GM13977 (cell line): ENCODE results near the gene ZNF225.

Experiments used
- DNase-seq: peaks from one replicate; pipeline ENCODE4 v3.0.0; 2012; ENCODE audit warnings: low spot score
- in situ Hi-C: fragments of 300-500 bp; cut with MboI; formaldehyde crosslinking; loops from one replicate; pipeline ENCODE4 v1.12.0; 2022; ENCODE audit warnings: low sequenced_read_pairs, low pct_unique_long_range_greater_than_20kb, mixed read lengths, inconsistent platforms; ENCODE audit not compliant: unreplicated experiment
- TF ChIP-seq, protein P1 (sequence below): IDR thresholded peaks from 2 replicates; pipeline ENCODE4 v1.5.1; 2012; ENCODE audit warnings: mild to moderate bottlenecking, control low read depth; ENCODE audit not compliant: insufficient read depth; ENCODE audit errors: extremely low read depth, missing control alignments

The ZNF225 gene

DNA sequence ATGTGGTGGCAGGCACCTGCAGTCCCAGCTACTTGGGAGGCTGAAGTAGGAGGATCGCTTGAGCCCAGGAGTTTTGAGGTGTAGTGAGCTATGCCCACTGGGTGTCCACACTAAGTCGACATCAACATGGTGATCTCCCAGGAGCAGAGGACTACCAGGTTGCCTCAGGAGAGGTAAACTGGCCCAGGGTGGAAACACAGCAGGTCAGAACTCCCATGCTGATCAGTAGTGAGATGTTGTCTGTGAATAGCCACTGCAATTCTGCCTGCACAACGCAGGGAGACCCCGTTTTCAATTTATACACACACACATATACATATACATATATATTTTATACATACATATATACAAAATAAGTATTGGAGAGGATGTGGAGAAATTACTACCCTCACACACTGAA lies 21.1 kb upstream of the ZNF225 start:
- no peak for DNase-seq
- TF ChIP-seq, protein P1, sequence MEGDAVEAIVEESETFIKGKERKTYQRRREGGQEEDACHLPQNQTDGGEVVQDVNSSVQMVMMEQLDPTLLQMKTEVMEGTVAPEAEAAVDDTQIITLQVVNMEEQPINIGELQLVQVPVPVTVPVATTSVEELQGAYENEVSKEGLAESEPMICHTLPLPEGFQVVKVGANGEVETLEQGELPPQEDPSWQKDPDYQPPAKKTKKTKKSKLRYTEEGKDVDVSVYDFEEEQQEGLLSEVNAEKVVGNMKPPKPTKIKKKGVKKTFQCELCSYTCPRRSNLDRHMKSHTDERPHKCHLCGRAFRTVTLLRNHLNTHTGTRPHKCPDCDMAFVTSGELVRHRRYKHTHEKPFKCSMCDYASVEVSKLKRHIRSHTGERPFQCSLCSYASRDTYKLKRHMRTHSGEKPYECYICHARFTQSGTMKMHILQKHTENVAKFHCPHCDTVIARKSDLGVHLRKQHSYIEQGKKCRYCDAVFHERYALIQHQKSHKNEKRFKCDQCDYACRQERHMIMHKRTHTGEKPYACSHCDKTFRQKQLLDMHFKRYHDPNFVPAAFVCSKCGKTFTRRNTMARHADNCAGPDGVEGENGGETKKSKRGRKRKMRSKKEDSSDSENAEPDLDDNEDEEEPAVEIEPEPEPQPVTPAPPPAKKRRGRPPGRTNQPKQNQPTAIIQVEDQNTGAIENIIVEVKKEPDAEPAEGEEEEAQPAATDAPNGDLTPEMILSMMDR = no peak
- in situ Hi-C loops = no loop called here

DNA sequence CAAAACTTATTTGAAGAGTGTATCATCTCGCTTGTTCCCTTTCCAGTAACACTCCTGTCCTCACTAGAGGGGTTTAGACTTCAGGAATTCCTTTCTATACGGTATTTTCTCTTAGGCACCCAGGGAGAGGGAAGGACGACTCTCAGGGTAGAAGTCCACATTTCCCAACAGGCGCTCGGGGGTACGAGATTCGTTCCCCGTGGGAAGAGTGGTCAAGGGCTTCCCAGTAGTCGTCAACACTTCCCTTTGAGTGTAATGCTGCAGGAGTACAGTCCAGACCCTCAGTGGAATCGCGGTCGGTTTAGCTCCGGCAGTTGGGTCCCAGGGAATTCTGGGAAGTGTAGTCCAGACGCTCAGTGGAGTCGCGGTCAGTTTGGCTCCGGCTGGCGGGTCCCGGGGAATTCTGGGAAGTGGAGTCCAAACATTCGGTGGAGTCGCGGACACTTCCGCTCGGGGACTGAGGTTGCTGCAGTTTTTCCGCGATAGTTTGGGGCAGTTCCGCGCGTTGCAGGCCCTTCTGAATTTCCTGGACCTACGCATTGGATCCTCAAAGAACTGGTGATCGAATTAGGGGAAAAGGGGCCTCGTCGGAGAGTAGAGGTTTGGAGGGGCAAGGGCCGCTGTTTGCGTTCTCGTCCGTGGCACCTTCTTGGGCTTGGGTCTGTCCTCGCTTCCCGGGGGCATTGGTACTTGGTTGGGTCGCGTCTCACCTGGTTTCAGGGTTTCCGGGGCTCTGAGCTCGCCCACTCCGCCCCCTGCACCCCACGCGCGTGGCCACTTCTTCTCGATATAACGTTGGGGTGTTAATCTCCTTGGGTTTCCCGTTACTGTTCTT lies 19.1 kb upstream of the ZNF225 start, which contains the start of gene ZNF224:
TSS of gene ZNF224 (plus strand) at position 431 of the 835 bp plus-strand sequence. CDS start 3,513 bp downstream, outside the sequence.
- DNase-seq = peak; percentile 85
- in situ Hi-C loops = no loop called here
- TF ChIP-seq, protein P1 = no peak

DNA sequence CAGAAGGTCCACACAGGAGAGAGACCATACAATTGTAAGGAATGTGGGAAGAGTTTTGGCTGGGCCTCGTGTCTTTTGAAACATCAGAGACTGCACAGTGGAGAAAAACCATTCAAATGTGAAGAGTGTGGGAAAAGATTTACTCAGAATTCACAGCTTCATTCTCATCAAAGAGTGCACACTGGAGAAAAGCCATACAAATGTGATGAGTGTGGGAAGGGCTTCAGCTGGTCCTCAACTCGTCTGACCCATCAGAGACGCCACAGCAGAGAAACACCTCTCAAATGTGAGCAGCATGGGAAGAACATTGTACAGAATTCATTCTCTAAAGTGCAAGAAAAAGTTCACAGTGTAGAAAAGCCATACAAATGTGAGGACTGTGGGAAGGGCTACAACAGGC lies 5.4 kb upstream of the ZNF225 start:
- in situ Hi-C loops = no loop called here
- no peak for DNase-seq
- TF ChIP-seq, protein P1 = no peak

GRCh38 chr19:44109458-44109857 lies 3.7 kb upstream of the ZNF225 start:
- TF ChIP-seq, protein P1 = no peak
- no peak for DNase-seq
- in situ Hi-C loops = no loop called here

- in situ Hi-C loops = no loop called here
- TF ChIP-seq, protein P1 = no peak
- no peak for DNase-seq
Measured at GRCh38 chr19:44111910-44112463, 1.2 kb upstream of the ZNF225 start.

DNA sequence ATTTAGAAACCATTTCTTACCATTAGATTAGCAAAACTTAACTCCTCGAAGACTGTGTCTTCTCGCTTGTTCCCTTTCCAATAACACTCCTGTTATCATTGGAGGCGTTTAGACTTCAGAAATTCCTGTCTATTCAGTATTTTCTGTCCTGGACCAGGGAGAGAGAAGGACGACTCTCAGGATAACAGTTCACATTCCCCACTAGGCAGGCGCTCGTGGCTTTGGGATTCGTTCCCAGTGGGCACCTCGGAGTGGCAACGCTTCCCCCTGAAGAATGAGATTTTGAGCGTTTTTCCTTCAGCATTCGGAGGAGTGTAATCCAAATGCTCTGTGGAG lies 429 bp upstream of the ZNF225 start:
- in situ Hi-C loops = no loop called here
- TF ChIP-seq, protein P1 = no peak

More for the DNA sequence above, 429 bp upstream of the ZNF225 start:
- peak; percentile 8 for DNase-seq
